ENCODE data around the gene JAZF1.

The JAZF1 gene

GRCh38 chr7:28102797-28103196 is 77.8 kb downstream of the JAZF1 start:
- DNase-seq, result no peak

GRCh38 chr7:28096713-28097112 is 83.9 kb downstream of the JAZF1 start:
- DNase-seq, result peak; percentile 32

- DNase-seq, result no peak
These were observed 85.4 kb downstream of the JAZF1 start for GRCh38 chr7:28095231-28095630.

- DNase-seq, result peak; percentile 11
These were observed 86.9 kb downstream of the JAZF1 start for GRCh38 chr7:28093623-28094232.

GRCh38 chr7:28091190-28091589 is 89.4 kb downstream of the JAZF1 start:
- DNase-seq, result no peak

- DNase-seq, result no peak
These were observed 91.5 kb downstream of the JAZF1 start for GRCh38 chr7:28088901-28089714.

- DNase-seq, result no peak
These were observed 92.6 kb downstream of the JAZF1 start for GRCh38 chr7:28088032-28088431.

- DNase-seq, result no peak
These were observed 94.4 kb downstream of the JAZF1 start for GRCh38 chr7:28086198-28086597.

GRCh38 chr7:28083998-28084985 is 96.3 kb downstream of the JAZF1 start:
- DNase-seq, result no peak

- no peak for DNase-seq
These were observed 97.2 kb downstream of the JAZF1 start for GRCh38 chr7:28083164-28083997.

GRCh38 chr7:28082071-28082470 is 98.5 kb downstream of the JAZF1 start:
- no peak for DNase-seq

- no peak for DNase-seq
These were observed 99.6 kb downstream of the JAZF1 start for GRCh38 chr7:28081016-28081415.

- DNase-seq, result peak; percentile 35
These were observed 102.3 kb downstream of the JAZF1 start for GRCh38 chr7:28078036-28078901.

GRCh38 chr7:28077616-28078015 is 103.0 kb downstream of the JAZF1 start:
- DNase-seq, result no peak

GRCh38 chr7:28076423-28077200 is 104.0 kb downstream of the JAZF1 start:
- DNase-seq, result no peak

- no peak for DNase-seq
These were observed 104.8 kb downstream of the JAZF1 start for GRCh38 chr7:28075674-28076358.

- no peak for DNase-seq
These were observed 107.6 kb downstream of the JAZF1 start for GRCh38 chr7:28072876-28073514.

- DNase-seq, result no peak
These were observed 109.0 kb downstream of the JAZF1 start for GRCh38 chr7:28071570-28071969.

- no peak for DNase-seq
These were observed 110.1 kb downstream of the JAZF1 start for GRCh38 chr7:28070297-28071055.
